Stomach (tissue), 9 donors: ENCODE results near the gene ATP13A3. TPM values are rescaled to one million over a fixed set of nuclear protein-coding genes. Genes with fewer than 3 reads are reported as not detected.
"Not testable (repeated sequence)": the region's sequence is repeated elsewhere in the genome, so short reads cannot be mapped to it uniquely, and the experiment has no call there.

Experiments
- DNase-seq, 2 donors: peaks; one replicate each; pipeline versions ENCODE4 v3.0.0 to v3.0.0-alpha.2; 2013 to 2019
- H3K27ac ChIP-seq, 5 donors: fragments of 200-600 bp in 4 of 5; sonication (generic) in 4 of 5; one replicate each; pipeline ENCODE4 v1.5.1; 2013 to 2019; ENCODE audit warnings: mild to moderate bottlenecking in 1 of 5, moderate library complexity in 1 of 5
- H3K27me3 ChIP-seq, 3 donors: fragments of 200-600 bp; sonication (generic); one replicate each; pipeline ENCODE4 v1.5.1; 2017 to 2019; ENCODE audit warnings: mixed run types in 1 of 3
- H3K36me3 ChIP-seq, 4 donors: fragments of 200-600 bp; sonication (generic); 1 replicate in 3 of 4; 2 replicates in 1 of 4; pipeline ENCODE4 v1.5.1; 2016 to 2019
- H3K4me1 ChIP-seq, 4 donors: fragments of 200-600 bp; sonication (generic); one replicate each; pipeline ENCODE4 v1.5.1; 2016 to 2019
- H3K4me3 ChIP-seq, 4 donors: fragments of 200-600 bp; sonication (generic) in 3 of 4; one replicate each; pipeline ENCODE4 v1.5.1; 2016 to 2019; ENCODE audit warnings: mild to moderate bottlenecking in 1 of 4
- H3K9me3 ChIP-seq, 4 donors: fragments of 200-600 bp; sonication (generic); one replicate each; pipeline ENCODE4 v1.5.1; 2016 to 2019
- CTCF ChIP-seq, 7 experiments: fragments of 450-650 bp in 4 of 7; fragments of 200-600 bp in 3 of 7; sonication (generic) in 3 of 7; IDR thresholded peaks; one replicate each; pipeline ENCODE4 v1.5.1; 2016 to 2019; ENCODE audit warnings: antibody characterized with exemption in 7 of 7, control low read depth in 2 of 7, mild to moderate bottlenecking in 1 of 7
- EP300 ChIP-seq: sonication (generic); formaldehyde crosslinking; IDR thresholded peaks from one replicate; pipeline ENCODE4 v1.6.1; 2017; ENCODE audit warnings: antibody characterized with exemption
- POLR2A ChIP-seq, 4 donors: fragments of 450-650 bp; IDR thresholded peaks; one replicate each; pipeline ENCODE4 v1.6.1; 2016; ENCODE audit warnings: antibody characterized with exemption in 4 of 4, control low read depth in 2 of 4, mild to moderate bottlenecking in 1 of 4, moderate library complexity in 1 of 4
- POLR2AphosphoS5 ChIP-seq, 3 donors: sonication (generic); formaldehyde crosslinking; IDR thresholded peaks; one replicate each; pipeline ENCODE4 v1.6.1; 2016; ENCODE audit warnings: antibody characterized with exemption in 3 of 3
- WGBS, 5 donors: extraction: QIAGEN DNeasy Blood & Tissue Kit in 3 of 5; methylation state at CpG; one replicate each; pipeline versions ENCODE4 v1.1.5 to v1.1.7; 2013 to 2018; 5-methylcytosine and 5-hydroxymethylcytosine counted together
- intact Hi-C: fragments of 100-400 bp; cut with DNase I; formaldehyde crosslinking; loops from one replicate; pipeline ENCODE4 v1.15.1; 2023; ENCODE audit warnings: low total_unique reads
- polyA plus RNA-seq, 3 donors: library from polyadenylated mRNA; stranded (reverse); fragments of 200-250 nt; gene quantifications; one replicate each; pipeline ENCODE4 v1.2.3, GENCODE V29; 2013
- total RNA-seq, 5 donors: library from RNA; depleted of rRNA; stranded (reverse); fragments of >200 nt; gene quantifications; one replicate each; pipeline versions ENCODE4 v1.1.0 to v1.2.3, GENCODE V29; 2014 to 2016
- donor health status: healthy with polysubstance abuse.
- donor health status: Bipolar disorder and iron deficiency.
- donor health status: healthy.

Gene ATP13A3
- total and polyA plus RNA-seq, 8 donors: 11.2 to 332 (median 21.4) TPM

GRCh38 chr3:194527726-194528125 lies 40.9 kb upstream of the ATP13A3 start:
- Histone ChIP-seq H3K27ac (no peak overlapping the region), H3K27me3 (no peaks in the 10 kb centered on the region), H3K4me1 (no peaks in the 10 kb centered on the region), H3K36me3 (no peaks in the 10 kb centered on the region), H3K9me3 (no peaks in the 10 kb centered on the region), H3K4me3 (no peak overlapping the region)
- no peak for TF ChIP-seq POLR2AphosphoS5 (IDR thresholded peaks at IDR 0.05)
- TF ChIP-seq CTCF (IDR thresholded peaks at IDR 0.05): no peak
- no peak for TF ChIP-seq POLR2A (IDR thresholded peaks at IDR 0.05)
- no peak for TF ChIP-seq EP300
- DNase-seq: no peak
- WGBS, 5 donors: 92 to 100% (median 94%) methylated on average over 2 of the region's 2 CpGs
- intact Hi-C loops: no loop called here

- Histone ChIP-seq H3K4me3 (no peak overlapping the region), H3K9me3 (no peaks in the 10 kb centered on the region), H3K4me1 (peaks cover 0 to 10% (median 5%) of the 10 kb centered on the region in 4 donors), H3K27me3 (no peaks in the 10 kb centered on the region), H3K27ac (peak overlapping the region in 1 of 5 donors; percentile 67), H3K36me3 (no peaks in the 10 kb centered on the region)
- 89 to 95% (median 93%) methylated on average over 4 of the region's 4 CpGs for WGBS, 5 donors
- TF ChIP-seq CTCF (IDR thresholded peaks at IDR 0.05) (no peak), POLR2A (IDR thresholded peaks at IDR 0.05) (no peak), POLR2AphosphoS5 (IDR thresholded peaks at IDR 0.05) (no peak), EP300 (no peak)
- no peak for DNase-seq
- intact Hi-C loops: no loop called here
Observed at GRCh38 chr3:194526164-194526563, 39.4 kb upstream of the ATP13A3 start.

GRCh38 chr3:194522579-194523046 lies 35.8 kb upstream of the ATP13A3 start:
- peaks cover 0 to 14% (median 6%) of the 10 kb centered on the region in 4 donors for H3K4me1 ChIP-seq
- H3K36me3 ChIP-seq: no peaks in the 10 kb centered on the region
- H3K27ac ChIP-seq: no peak overlapping the region
- TF ChIP-seq POLR2A (IDR thresholded peaks at IDR 0.05) (no peak), EP300 (no peak)
- intact Hi-C loops: no loop called here
- DNase-seq: no peak
- no peaks in the 10 kb centered on the region for H3K9me3 ChIP-seq
- no peak overlapping the region for H3K4me3 ChIP-seq
- 36 to 49% (median 43%) methylated on average over 4 of the region's 4 CpGs for WGBS, 5 donors
- H3K27me3 ChIP-seq: no peaks in the 10 kb centered on the region

GRCh38 chr3:194521510-194522260 lies 34.9 kb upstream of the ATP13A3 start:
- H3K27ac ChIP-seq: no peak overlapping the region
- intact Hi-C loops: no loop called here
- whole genome bisulfite sequencing, 5 donors: 80 to 100% (median 93%) methylated on average over 2 of the region's 2 CpGs
- peaks cover 0 to 14% (median 6%) of the 10 kb centered on the region in 4 donors for H3K4me1 ChIP-seq
- H3K4me3 ChIP-seq: no peak overlapping the region
- H3K27me3 ChIP-seq: no peaks in the 10 kb centered on the region
- no peaks in the 10 kb centered on the region for H3K9me3 ChIP-seq
- no peak for TF ChIP-seq EP300
- TF ChIP-seq POLR2AphosphoS5 (IDR thresholded peaks at IDR 0.05): no peak
- TF ChIP-seq POLR2A (IDR thresholded peaks at IDR 0.05): no peak
- no peak for TF ChIP-seq CTCF (IDR thresholded peaks at IDR 0.05)
- H3K36me3 ChIP-seq: no peaks in the 10 kb centered on the region
- no peak for DNase-seq

GRCh38 chr3:194520682-194521162 lies 33.9 kb upstream of the ATP13A3 start:
- H3K27me3 ChIP-seq, intact Hi-C loops, H3K36me3 ChIP-seq, H3K4me3 ChIP-seq, H3K27ac ChIP-seq, H3K9me3 ChIP-seq: not testable (repeated sequence)
- H3K4me1 ChIP-seq: peaks cover 0 to 14% (median 6%) of the 10 kb centered on the region in 4 donors
- TF ChIP-seq POLR2AphosphoS5 (IDR thresholded peaks at IDR 0.05): peak in 1 of 3 donors; percentile 18
- WGBS, 5 donors: 24 to 45% (median 31%) methylated on average over 8 of the region's 8 CpGs
- peak in 1 of 2 donors; percentile 43 for DNase-seq

GRCh38 chr3:194520201-194520600 lies 33.4 kb upstream of the ATP13A3 start:
- H3K9me3 ChIP-seq, H3K4me3 ChIP-seq, H3K27me3 ChIP-seq, H3K36me3 ChIP-seq, H3K27ac ChIP-seq, intact Hi-C loops, DNase-seq: not testable (repeated sequence)
- peaks cover 0 to 14% (median 6%) of the 10 kb centered on the region in 4 donors for H3K4me1 ChIP-seq
- 76 to 91% (median 80%) methylated on average over 5 of the region's 5 CpGs for WGBS, 5 donors
